MM.1S (cell line): ENCODE measurements around the gene OR4K14.

ENCODE experiments used
- CTCF ChIP-seq: fragments of 300-600 bp; sonication (generic); IDR thresholded peaks from 2 replicates; pipeline ENCODE4 v1.5.1; 2016; ENCODE audit warnings: antibody characterized with exemption, low read length, mixed read lengths
- EZH2 ChIP-seq: fragments of 300-600 bp; sonication (generic); optimal IDR thresholded peaks from 2 replicates; pipeline ENCODE3; 2017; ENCODE audit warnings: low read depth, mild to moderate bottlenecking, antibody characterized with exemption, low read length, mixed read lengths
- EZH2phosphoT487 ChIP-seq: fragments of 300-600 bp; sonication (generic); IDR thresholded peaks from 2 replicates; pipeline ENCODE4 v1.6.1; 2018; ENCODE audit warnings: antibody characterized with exemption, low read length

GRCh38 chr14:20048202-20048601, 29.1 kb upstream of the OR4K14 start:
- no peak for TF ChIP-seq EZH2phosphoT487
- TF ChIP-seq CTCF: no peak
- TF ChIP-seq EZH2: no peak
